ENCODE data around the gene SMARCA5. TPM values are rescaled to one million over a fixed set of nuclear protein-coding genes. Genes with fewer than 3 reads are reported as not detected.
A peak's percentile ranks its signal among the peaks of the same experiment; 100 is the strongest.
"Not testable (repeated sequence)": the region's sequence is repeated elsewhere in the genome, so short reads cannot be mapped to it uniquely, and the experiment has no call there.

Gene SMARCA5
- total RNA-seq, 2 experiments from 2014 or later: 63.4 to 82.2 TPM

GRCh38 chr4:143517764-143518163 lies 4.3 kb downstream of the SMARCA5 start:
- Histone ChIP-seq H3K4me2 (ENCODE audit: low read length) (0 out of 2 replicates have a peak overlapping the region, but pooled peaks have one; percentile 16), H2AFZ (ENCODE audit: low read length) (no peak overlapping the region), H3K27ac (ENCODE audit: low read depth, low read length, poor library complexity, severe bottlenecking) (no peak overlapping the region), H3K9me2 (ENCODE audit: insufficient read depth, low read length) (no peaks in the 10 kb centered on the region), H3K79me2 (ENCODE audit: insufficient read depth, low read depth, low read length) (peaks cover 93% of the 10 kb centered on the region), H3K9me3 (ENCODE audit: low read length) (no peaks in the 10 kb centered on the region), H4K20me1 (ENCODE audit: insufficient read depth, low read length) (peaks cover 58% of the 10 kb centered on the region), H3K4me1 (ENCODE audit: insufficient read depth, low read length, poor library complexity, severe bottlenecking) (peaks cover 40% of the 10 kb centered on the region), H3K36me3 (ENCODE audit: insufficient read depth, low read length) (peaks cover 83% of the 10 kb centered on the region), H3K4me3 (ENCODE audit: low read depth, low read length, poor library complexity, severe bottlenecking) (no peak overlapping the region)
- DNase-seq (ENCODE audit: low spot score): no peak
- intact Hi-C loops (cut with micrococcal nuclease; ENCODE audit: unreplicated experiment): no loop called here
- BruUV-seq (replicated peaks): no TSS peak
- ChIA-PET CTCF (ENCODE audit: unreplicated experiment) (interaction anchor here (0.6 kb wide), 1 partner anchor 839 kb away, joined by 3 read pairs; no protein-coding TSS in a partner anchor), POLR2A (interaction anchor here (0.7 to 1.1 kb wide), 2 partner anchors 99 to 115 kb away, joined by 3 read pairs; no protein-coding TSS in a partner anchor)
- no peak for TF ChIP-seq CTCF (conservative IDR thresholded peaks at IDR 0.05; ENCODE audit: low read length)
- no peak for TF ChIP-seq EZH2phosphoT487 (IDR thresholded peaks at IDR 0.05; ENCODE audit: borderline replicate concordance, low read depth, low read length)

DNA sequence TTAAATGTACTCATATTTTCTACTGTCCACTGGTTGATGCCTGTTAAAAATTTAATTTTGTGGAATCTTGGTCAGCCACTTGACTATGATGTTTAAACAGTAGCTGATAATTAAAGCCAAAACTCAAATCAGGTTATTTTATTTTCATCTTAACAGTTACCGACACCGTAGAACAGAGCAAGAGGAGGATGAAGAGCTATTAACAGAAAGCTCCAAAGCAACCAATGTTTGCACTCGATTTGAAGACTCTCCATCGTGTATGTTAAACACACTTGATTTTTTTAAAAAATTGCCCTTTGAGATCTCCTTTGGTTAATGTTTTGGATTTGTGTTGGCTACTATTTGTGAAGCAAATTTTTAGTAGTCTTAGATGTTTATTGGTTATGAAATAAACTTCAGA lies 10.7 kb downstream of the SMARCA5 start:
- Histone ChIP-seq H3K36me3 (ENCODE audit: insufficient read depth, low read length) (peaks cover 98% of the 10 kb centered on the region), H3K79me2 (ENCODE audit: insufficient read depth, low read depth, low read length) (peaks cover 68% of the 10 kb centered on the region)
- no TSS peak for BruUV-seq (replicated peaks)

DNA sequence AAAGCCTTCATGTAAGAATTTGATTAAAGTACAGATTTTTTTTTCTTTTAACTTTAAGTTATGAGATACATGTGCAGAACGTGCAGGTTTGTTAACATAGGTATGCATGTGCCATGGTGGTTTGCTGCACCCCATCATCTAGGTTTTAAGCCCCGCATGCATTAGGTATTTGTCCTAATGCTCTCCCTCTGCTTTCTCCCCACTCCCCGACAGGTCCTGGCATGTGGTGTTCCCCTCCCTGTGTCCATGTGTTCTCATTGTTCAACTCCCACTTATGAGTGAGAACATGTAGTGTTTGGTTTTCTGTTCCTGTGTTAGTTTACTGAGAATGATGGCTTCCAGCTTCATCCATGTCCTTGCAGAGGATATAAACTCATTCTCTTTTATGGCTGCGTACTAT lies 14.5 kb downstream of the SMARCA5 start:
- H3K9me2 ChIP-seq (ENCODE audit: insufficient read depth, low read length); CTCF ChIA-PET (ENCODE audit: unreplicated experiment); H2AFZ ChIP-seq (ENCODE audit: low read length); BruUV-seq (replicated peaks); H3K4me3 ChIP-seq (ENCODE audit: low read depth, low read length, poor library complexity, severe bottlenecking); POLR2A ChIA-PET; DNase-seq (ENCODE audit: low spot score); intact Hi-C loops (cut with micrococcal nuclease; ENCODE audit: unreplicated experiment); H4K20me1 ChIP-seq (ENCODE audit: insufficient read depth, low read length); H3K4me1 ChIP-seq (ENCODE audit: insufficient read depth, low read length, poor library complexity, severe bottlenecking); H3K9me3 ChIP-seq (ENCODE audit: low read length); H3K27ac ChIP-seq (ENCODE audit: low read depth, low read length, poor library complexity, severe bottlenecking); H3K4me2 ChIP-seq (ENCODE audit: low read length): not testable (repeated sequence)
- peaks cover 99% of the 10 kb centered on the region for H3K36me3 ChIP-seq (ENCODE audit: insufficient read depth, low read length)
- peaks cover 47% of the 10 kb centered on the region; the same call in 1 of the 2 replicates for H3K79me2 ChIP-seq (ENCODE audit: insufficient read depth, low read depth, low read length)

More for the DNA sequence above, 10.7 kb downstream of the SMARCA5 start:
- H3K27ac ChIP-seq (ENCODE audit: low read depth, low read length, poor library complexity, severe bottlenecking): no peak overlapping the region
- intact Hi-C loops (cut with micrococcal nuclease; ENCODE audit: unreplicated experiment): no loop called here
- no peaks in the 10 kb centered on the region for H3K9me3 ChIP-seq (ENCODE audit: low read length)
- H3K9me2 ChIP-seq (ENCODE audit: insufficient read depth, low read length): no peaks in the 10 kb centered on the region
- peaks cover 7% of the 10 kb centered on the region for H3K4me1 ChIP-seq (ENCODE audit: insufficient read depth, low read length, poor library complexity, severe bottlenecking)
- no peak overlapping the region for H2AFZ ChIP-seq (ENCODE audit: low read length)
- H3K4me2 ChIP-seq (ENCODE audit: low read length): no peak overlapping the region
- no peak overlapping the region for H3K4me3 ChIP-seq (ENCODE audit: low read depth, low read length, poor library complexity, severe bottlenecking)
- no peak for DNase-seq (ENCODE audit: low spot score)
- no peak for TF ChIP-seq CTCF (conservative IDR thresholded peaks at IDR 0.05; ENCODE audit: low read length)
- TF ChIP-seq EZH2phosphoT487 (IDR thresholded peaks at IDR 0.05; ENCODE audit: borderline replicate concordance, low read depth, low read length): no peak
- POLR2A ChIA-PET: interaction anchor here (0.6 to 1.8 kb wide), 4 partner anchors 12 to 315 kb away, joined by 3 to 6 read pairs (median 3); no protein-coding TSS in a partner anchor
- H4K20me1 ChIP-seq (ENCODE audit: insufficient read depth, low read length): peaks cover 16% of the 10 kb centered on the region
- CTCF ChIA-PET (ENCODE audit: unreplicated experiment): no interaction called here

All from OCI-LY7 (cell line).